OCI-LY1 (cell line): Measurements from ENCODE around the gene OLIG2.

Source experiments
- CTCF ChIP-seq: fragments of 200-600 bp; sonication (generic), shearing (Covaris generic); IDR thresholded peaks from 2 replicates; pipeline ENCODE4 v1.5.1; 2017; ENCODE audit warnings: mild to moderate bottlenecking, antibody characterized with exemption, low read length, moderate library complexity, mixed read lengths
- EZH2 ChIP-seq: fragments of 200-600 bp; sonication (generic), shearing (Covaris generic); IDR thresholded peaks from 2 replicates; pipeline ENCODE4 v1.8.0; 2017; ENCODE audit warnings: borderline replicate concordance, mixed run types, mild to moderate bottlenecking, antibody characterized with exemption, low read length, moderate library complexity, mixed read lengths

- TF ChIP-seq CTCF: no peak
- TF ChIP-seq EZH2: no peak
Measured at GRCh38 chr21:33041981-33042380, 16.2 kb downstream of the OLIG2 start.
